Pulmonary artery endothelial cell (primary cell): Measurements from ENCODE around the gene GRID1. TPM values are rescaled to one million over a fixed set of nuclear protein-coding genes. Genes with fewer than 3 reads are reported as not detected.
"Not testable (repeated sequence)": the region's sequence is repeated elsewhere in the genome, so short reads cannot be mapped to it uniquely, and the experiment has no call there.

Experiments used
- DNase-seq: peaks from one replicate; pipeline ENCODE4 v3.0.0-alpha.2; 2011; ENCODE audit warnings: low read depth, low spot score
- total RNA-seq: library from RNA; depleted of rRNA; stranded (reverse); fragments of >200 nt; gene quantifications from 2 replicates; pipeline ENCODE4 v1.2.3, GENCODE V29; 2014

GRID1 gene
- total RNA-seq, 1 donor from 2014 or later, result not detected

DNA sequence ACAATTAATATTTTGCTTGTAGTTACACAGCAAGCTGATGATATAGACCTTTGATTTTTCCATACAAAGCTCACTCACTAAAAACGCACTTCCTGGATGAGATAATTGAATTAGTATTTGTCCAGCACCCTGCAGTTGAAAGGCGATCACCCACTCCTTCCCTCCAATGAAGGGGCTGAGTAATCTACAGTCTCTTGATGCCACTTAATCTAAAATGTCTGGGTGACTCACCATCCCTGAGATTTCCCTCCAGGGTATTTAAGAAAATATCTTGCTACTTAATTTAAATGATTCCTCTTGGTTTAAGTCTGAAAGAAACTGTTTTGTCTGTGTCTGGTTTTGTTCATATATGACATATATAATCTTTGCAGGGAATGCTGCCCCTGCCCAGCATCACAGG lies 515.3 kb downstream of the GRID1 start:
- no peak for DNase-seq

- no peak for DNase-seq
Measured at GRCh38 chr10:85850736-85851135, 515.9 kb downstream of the GRID1 start.

DNA sequence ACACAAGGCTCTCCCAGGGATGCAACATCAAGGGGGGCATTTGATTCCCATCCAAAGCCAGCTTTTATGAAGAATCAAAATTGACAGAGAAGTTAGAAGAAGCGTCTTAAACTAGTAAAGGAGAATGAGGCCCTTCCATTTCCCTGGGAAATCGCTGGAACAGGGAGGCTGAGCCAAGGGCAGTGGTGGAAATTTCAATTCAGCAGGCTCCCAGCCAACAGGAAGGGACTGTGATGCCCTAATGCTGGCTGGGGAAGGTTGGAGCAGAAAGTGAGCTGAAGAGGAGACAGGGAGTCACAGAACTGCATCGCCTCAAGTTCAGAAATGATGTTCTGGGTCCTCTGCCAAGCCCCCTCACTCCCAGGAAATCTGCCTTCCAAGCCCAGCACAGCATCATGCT lies 517.3 kb downstream of the GRID1 start:
- no peak for DNase-seq

DNA sequence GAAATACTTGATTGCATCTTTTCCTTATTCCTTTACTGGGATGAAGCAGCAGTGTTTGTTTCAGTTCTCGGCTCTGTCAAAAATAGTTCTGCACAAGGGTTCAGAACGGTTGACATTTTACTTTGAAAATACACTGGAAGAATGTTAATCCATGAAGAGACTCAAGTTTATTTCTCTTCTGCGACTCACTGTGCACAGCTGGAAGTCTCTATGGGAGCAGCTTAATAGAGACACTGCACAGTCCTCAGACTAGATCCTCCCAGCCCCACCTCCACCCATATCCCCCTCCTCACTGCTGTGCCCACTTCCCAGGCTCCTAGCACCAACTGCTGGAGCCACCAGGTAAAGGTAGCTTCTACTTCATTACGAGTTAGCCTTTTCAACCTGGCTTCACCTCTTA lies 517.8 kb downstream of the GRID1 start:
- no peak for DNase-seq

DNA sequence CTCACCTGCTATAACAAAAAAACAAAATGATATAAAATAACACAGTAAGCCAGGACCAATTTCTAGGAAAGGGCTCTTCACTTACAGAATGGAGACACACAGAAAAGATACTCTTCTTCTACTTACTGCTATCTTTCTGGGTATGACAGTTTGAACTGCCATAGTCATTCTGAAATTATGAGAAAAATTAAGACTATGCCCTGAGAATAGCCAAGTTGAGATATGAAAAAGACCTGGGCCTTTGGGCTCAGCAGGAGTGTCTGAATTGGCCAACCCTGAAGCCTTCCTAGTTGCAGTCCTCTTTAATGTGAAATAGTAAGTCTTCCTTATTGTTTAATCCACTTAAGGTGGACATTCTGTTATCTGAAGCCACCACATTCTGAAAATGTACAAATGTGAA lies 519.5 kb downstream of the GRID1 start:
- DNase-seq, result no peak

GRCh38 chr10:85838660-85839059 lies 527.9 kb downstream of the GRID1 start:
- DNase-seq, result not testable (repeated sequence)

DNA sequence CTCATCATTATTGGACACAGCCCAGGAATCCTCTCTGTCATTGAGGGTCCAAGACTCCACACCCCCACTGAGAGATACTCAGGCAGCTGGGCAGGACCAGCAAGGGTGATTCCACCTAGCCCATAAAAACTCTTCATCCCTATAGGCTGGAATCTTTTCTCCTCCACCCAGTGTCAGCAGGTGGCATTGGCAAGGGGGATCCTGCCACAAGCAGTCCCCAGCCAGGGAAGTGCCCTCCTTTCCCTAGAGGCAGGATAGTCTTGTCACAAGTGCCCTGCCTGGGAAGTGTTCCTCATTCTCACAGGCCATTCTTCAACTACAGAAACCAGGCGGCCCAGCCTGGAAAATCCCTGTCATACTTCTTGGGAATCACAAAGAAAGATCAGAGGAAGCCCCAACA lies 533.6 kb downstream of the GRID1 start:
- DNase-seq, result no peak

DNA sequence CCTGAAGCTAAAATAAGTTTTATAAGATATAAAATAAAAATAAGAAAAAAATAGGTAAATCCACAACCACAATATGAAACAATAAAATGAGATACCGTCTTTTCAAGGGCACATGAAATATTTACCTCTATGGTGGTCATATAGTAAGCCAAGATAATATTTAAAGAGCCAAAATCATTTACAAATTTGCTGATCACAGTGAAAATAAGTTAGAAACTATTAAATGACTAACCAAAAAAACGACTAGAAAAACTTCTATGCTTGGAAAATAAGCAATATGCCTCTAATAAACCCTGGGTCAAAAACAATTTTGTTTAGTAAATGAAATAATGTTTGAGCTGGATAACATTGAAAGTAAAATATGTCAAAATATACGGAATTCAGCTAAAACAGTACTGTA lies 535.2 kb downstream of the GRID1 start:
- DNase-seq, result no peak

- no peak for DNase-seq
Measured at GRCh38 chr10:85826377-85826776, 540.2 kb downstream of the GRID1 start.

DNA sequence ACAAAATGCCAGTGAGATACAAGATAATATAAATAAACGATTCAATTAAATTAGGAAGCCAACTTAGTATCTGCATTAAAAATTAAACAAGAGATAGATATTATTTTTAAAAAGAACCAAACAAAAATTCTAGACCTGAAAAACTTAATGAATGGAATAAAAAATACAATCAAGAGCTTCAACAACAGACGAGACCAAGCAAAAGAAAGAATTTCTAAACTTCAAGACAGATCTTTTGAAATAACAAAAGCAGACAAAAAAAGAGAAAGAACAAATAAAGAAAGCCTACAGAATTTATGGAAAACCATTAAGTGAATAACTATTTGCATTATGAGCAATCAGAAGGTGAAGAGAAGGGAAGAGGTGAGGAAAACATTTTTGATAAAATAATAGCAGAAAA lies 555.2 kb downstream of the GRID1 start:
- no peak for DNase-seq

DNA sequence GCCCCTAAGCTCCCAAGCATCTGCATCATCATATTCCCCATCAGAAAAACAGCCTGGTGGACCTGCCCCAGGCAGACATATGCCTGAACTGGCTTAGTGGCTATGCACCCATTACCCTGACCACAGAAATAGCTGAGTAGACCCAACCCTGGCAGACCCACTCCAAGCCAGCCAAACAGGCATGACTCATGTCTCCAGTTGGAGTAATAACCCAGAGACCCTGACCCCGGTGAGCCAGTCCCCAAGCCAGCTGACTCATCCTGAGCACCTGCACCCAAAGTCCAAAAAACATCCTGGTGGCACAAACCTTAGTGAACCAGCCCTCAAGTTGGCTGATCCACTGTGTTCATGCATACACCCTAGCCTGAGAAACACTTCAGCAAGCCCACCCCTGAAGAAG lies 555.9 kb downstream of the GRID1 start:
- DNase-seq, result no peak

DNA sequence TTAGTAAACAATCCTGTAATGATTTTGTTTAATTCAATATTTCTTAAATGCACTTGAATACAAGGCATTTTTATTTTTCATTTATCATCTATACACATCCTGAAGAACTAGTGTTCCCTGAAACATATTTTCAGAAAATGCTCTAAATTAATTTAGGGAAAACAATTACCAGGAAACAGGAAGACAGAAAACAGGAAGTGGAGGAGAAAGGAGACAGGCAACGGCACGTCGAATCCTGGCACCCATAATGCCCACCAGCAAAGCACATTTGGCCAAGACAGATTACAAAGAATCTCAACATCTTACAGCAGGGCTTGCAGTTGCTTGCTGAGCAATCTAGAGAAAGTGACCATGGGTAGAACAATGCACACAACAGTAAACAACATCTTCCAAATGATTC lies 571.1 kb downstream of the GRID1 start:
- no peak for DNase-seq

DNA sequence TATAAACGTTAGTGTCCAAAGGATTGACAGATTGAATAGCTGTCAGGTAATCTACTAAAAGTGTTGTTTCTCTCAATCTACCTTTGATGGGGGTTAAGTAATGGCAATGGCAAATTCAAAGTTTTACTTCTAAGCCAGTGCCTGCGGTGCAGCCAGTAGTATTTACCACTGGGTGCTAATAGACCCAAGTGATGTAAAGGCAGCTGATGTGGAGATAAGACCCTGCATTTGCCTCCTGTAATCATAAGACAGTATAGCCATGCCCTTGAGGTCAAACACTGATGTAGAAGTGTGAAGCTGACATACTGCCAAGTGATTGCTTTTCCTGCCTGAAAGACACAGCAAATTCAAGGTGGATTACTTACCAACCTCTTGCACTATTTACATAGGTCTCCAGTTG lies 572.0 kb downstream of the GRID1 start:
- DNase-seq, result no peak

GRCh38 chr10:85792533-85792858 lies 574.1 kb downstream of the GRID1 start:
- DNase-seq, result no peak

- no peak for DNase-seq
Measured at GRCh38 chr10:85791818-85792532, 574.6 kb downstream of the GRID1 start.

- no peak for DNase-seq
Measured at GRCh38 chr10:85789982-85790789, 576.4 kb downstream of the GRID1 start.

- DNase-seq, result no peak
Measured at GRCh38 chr10:85789125-85789524, 577.5 kb downstream of the GRID1 start.

DNA sequence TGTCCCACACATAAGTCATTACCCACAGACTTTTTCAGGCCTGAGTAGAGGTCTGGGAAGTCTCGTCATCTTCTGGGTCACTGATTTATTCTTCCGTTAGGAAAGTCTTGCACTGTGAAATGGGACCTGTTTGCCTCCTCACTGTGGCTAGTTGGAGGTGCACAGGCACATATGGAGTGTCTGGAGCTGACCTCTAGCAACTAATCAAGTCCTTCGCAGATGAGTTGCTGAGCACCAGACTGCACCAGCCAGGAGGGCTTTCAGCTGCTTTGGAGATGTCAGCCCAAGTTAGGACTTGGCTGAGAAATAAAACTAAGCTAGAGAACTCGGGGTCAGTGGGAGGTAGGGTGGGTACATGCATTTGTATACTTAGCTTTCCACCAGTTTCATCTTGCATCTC lies 578.0 kb downstream of the GRID1 start:
- DNase-seq, result no peak

GRCh38 chr10:85787881-85788280 lies 578.7 kb downstream of the GRID1 start:
- no peak for DNase-seq

GRCh38 chr10:85787393-85787792 lies 579.2 kb downstream of the GRID1 start:
- no peak for DNase-seq

- no peak for DNase-seq
Measured at GRCh38 chr10:85786401-85786899, 580.1 kb downstream of the GRID1 start.

- DNase-seq, result no peak
Measured at GRCh38 chr10:85784792-85785191, 581.8 kb downstream of the GRID1 start.

GRCh38 chr10:85781404-85781803 lies 585.2 kb downstream of the GRID1 start:
- no peak for DNase-seq
